Stimulated activated CD8-positive, alpha-beta memory T cell treated with anti-CD3 and anti-CD28 coated beads, Interleukin-2, amount 100 ng/mL, for 48 hours (primary cell): Measurements from ENCODE around the gene BICC1.

ENCODE experiments used
- DNase-seq, 2 donors: peaks; one replicate each; pipeline ENCODE4 v3.0.0-alpha.2; 2020; ENCODE audit warnings: low read depth in 2 of 2

Gene BICC1, protein sequence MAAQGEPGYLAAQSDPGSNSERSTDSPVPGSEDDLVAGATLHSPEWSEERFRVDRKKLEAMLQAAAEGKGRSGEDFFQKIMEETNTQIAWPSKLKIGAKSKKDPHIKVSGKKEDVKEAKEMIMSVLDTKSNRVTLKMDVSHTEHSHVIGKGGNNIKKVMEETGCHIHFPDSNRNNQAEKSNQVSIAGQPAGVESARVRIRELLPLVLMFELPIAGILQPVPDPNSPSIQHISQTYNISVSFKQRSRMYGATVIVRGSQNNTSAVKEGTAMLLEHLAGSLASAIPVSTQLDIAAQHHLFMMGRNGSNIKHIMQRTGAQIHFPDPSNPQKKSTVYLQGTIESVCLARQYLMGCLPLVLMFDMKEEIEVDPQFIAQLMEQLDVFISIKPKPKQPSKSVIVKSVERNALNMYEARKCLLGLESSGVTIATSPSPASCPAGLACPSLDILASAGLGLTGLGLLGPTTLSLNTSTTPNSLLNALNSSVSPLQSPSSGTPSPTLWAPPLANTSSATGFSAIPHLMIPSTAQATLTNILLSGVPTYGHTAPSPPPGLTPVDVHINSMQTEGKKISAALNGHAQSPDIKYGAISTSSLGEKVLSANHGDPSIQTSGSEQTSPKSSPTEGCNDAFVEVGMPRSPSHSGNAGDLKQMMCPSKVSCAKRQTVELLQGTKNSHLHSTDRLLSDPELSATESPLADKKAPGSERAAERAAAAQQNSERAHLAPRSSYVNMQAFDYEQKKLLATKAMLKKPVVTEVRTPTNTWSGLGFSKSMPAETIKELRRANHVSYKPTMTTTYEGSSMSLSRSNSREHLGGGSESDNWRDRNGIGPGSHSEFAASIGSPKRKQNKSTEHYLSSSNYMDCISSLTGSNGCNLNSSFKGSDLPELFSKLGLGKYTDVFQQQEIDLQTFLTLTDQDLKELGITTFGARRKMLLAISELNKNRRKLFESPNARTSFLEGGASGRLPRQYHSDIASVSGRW

DNA sequence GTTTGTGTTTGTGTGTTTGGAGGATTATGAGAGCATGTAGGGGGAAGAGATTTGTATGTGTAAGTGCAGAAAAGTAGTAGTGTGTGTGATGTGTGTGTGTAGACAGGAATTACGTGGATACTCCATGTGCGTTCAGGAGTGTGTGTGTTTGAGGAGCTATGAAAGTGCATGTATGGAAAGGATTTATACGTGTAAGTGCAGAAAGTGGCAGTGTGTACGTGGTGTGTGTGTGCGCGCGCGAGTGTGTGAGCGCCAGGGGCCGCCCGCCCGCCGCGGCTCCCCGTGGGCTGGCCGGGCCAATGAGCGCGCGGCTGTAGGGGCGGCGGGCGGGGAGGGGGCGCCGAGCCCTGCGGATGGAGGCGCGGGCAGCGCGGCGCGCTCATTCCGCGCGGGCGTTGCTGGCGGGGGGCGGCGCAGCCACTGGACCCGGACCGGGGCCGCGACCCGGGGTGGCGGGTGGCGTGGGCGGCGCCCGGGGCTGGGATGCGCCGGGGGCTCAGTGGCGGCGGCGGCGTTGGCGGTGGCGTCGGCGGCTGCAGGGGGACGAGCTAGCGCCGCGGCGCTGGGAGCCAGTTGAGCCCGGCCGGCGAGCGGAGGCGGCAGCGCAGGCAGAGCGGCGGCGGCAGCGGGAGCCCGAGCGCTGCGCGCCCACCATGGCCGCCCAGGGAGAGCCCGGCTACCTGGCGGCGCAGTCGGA is at the start of gene BICC1:
Gene BICC1, plus strand, starts transcription at position 382 of the 697 bp plus-strand sequence. Its CDS starts 272 bp downstream, at position 654.
- no peak for DNase-seq

DNA sequence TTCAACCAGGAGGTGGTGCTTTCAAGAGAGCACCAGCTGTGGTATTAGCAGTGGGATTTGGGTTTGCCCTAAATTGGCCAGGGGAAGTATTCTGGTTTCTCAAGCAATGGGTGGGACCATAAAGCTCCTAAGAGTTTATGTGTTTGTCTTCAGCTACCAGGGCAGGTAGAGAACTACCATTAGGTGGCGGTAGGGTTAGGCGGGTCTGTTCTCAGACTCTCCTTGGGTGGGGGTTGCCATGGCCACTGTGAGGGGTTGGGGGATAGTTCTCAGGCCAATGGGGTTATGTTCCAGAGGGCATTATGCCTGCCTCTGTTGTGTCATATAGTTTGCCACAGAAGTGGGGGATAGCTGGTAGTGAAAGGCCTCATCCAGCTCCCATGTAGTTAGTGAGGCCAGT is 47.7 kb upstream of the BICC1 start:
- DNase-seq: no peak

DNA sequence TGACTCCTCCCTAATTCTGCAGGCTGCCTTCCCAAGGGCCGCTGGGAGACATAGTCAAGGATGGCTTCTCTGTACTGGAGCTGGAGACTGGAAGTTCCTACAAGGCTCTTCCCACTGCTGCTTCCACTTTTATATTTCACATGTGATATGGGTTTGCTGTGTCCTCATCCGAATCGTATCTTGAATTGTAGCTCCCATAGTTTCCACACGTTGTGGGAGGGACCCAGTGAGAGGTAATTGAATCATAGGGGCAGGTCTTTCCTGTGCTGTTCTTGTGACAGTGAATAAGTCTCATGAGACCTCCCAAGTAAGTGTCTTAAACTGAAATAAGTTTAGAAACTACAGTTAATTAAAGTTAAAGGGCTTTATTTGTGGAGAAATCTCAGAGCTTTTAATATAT is 47.0 kb upstream of the BICC1 start:
- no peak for DNase-seq

DNA sequence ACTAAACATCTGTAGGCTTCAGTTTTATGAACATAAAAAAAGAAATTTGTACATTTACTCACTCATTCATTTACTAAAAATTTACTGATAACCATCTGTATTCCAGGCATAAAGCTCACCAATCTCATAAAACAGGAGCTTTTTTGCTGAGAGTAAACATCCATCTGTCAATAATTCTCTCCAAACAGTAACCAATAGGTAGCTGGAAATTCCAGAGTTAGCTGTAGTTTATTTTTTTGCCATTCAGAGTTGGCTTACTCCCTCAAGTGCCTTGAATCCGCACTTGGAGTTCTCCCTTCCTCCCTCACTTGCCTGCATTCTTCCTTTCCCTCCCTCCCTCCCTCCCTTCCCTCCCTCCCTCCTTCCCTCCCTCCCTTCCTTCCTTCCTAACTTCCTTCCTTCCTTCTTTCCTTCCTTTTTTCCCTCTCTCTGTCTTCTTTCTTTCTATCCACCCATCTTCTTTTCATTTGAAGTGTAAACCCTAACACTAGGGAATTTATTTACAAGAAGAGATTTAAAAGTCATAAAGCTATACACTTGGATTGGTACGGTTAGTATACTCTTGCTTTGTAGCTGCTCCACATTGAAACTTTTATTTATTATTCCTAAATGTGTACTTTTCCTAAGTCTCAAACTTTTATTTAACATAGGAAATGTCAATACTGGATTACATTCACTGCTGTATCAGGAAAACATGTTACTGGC is 44.6 kb upstream of the BICC1 start:
- no peak for DNase-seq

DNA sequence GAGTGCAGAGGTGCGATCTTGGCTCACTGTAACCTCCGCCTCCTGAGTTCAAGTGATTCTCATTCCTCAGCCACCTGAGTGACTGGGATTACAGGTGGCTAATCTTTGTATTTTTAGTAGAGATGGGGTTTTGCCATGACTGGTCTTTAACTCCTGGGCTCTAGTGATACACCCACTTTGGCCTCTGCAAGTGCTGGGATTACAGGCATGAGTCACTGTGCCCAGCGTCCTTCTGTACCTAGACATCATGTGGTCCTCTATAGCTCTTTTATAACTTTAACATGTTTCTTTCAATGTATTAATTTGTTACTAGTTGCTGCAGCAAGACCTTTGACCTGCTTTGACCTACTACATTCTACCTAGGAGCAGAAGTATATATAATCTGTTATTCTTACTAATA is 38.7 kb upstream of the BICC1 start:
- DNase-seq: no peak

DNA sequence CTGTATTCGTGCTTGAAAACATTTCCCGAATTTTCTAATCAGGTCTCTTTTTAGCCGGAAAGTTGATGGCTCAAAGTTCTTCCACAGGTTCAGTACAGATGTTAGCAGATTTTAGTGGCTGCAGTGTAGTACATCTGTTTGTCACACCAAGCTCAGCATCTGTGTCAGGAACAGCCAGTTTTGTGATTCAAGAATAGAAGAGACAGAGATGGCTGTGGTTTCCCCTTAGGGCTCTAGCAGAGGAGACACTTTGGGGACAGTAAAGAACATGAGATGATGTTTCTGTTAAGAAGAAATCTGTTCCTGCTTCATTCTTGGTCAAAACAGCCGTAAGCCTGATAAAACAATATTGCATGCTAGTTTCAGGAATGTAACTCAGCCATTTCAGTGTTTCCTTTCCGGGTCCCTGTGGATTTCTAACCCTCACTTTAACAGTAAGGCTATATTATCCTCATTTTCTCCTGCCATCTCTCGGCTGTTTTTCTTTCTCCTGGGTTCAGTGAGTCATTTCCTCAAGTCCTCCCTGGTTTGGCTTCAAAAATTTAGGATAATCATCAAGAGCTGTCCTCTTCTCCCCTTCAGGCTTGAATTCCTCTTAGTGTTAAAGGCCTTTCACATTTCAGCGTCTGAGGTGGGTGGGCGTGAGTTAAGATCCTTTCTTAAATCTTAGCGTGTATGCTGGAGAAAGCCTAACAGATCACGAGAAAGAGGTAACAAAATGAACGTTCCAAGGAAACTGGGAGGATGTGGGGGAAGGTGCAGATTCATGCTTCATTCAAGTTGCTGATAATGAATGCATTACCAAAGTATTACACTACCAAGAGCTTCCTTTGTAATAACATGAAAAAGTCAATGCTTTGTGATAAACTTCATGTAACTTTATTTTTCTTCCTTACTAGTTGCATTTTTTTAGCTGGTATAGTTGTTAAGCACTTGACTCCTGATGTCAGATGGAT is 37.1 kb upstream of the BICC1 start:
- DNase-seq: no peak

DNA sequence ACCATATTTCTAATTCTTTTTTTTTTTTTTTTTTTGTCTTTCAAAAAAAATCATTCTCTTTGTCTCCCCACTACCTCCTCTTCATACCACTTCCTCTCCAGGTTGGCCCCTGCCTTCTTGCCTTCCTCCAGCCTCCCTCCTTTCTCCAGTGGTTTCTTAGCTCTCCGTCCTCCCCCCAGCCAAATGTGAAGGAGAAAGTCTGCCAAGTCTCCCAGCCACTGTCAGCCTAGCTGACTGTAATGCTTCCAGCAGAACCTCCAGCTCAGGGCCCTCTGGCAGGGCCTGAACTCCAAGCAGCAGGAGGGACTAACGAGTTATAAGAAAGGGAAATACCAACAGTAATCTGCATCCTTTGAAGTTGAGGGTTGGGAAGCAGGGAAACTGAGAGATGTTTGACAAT is 35.5 kb upstream of the BICC1 start:
- DNase-seq: no peak

DNA sequence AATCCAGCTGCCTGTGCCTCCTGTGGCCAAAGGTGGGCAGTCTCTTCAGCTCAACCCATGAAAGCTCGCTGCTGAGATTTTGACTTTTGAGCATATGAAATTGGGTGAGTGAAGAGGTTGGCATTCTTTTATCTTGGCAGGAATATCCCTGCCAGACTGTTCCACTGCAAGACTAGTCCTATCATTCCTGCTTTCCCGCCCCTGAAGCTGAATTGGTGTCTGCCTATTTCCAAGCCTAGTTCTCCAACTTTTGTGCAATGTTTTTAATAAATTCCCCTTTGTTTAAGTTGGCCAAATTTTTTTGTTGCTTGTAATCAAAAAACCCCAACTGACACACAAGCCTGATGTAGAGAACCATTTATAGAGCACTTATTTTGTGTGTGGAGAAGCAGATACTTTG is 34.8 kb upstream of the BICC1 start:
- DNase-seq: no peak

DNA sequence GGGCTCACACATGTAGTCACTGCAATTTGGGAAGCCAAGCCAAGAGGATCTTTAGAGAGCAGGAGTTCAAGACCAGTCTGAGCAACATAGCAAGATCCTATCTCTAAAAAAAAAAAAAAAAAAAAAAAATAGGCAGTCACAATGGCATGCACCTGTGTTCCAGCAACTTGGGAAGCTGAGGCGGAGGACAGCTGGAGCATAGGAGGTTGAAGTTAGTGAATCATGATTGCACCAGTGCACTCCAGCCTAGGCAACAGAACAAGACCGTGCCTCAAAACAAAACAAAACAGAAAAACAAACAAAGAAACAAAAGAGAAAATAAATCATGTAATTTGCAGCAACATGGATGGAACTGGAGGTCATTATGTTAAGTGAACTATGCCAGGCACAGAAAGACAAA is 33.6 kb upstream of the BICC1 start:
- no peak for DNase-seq

DNA sequence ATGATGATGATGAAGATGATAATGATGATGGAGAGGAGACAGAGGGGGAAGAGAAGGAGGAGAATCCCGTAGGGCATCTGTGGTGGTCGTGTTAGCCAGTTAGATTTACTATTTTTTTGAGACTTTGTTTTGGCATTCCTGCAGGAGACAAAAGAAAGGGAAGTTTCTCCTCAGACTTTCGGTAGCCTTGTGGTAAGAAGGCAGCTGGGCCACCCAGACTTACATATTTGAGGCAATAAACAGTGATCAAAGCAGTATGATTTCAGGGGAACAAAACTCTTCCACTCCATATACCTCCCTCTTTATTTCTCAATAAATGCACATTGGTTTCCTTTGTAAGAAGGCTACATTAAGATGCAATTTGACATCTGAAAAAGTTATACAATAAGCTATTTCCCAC is 32.4 kb upstream of the BICC1 start:
- no peak for DNase-seq

DNA sequence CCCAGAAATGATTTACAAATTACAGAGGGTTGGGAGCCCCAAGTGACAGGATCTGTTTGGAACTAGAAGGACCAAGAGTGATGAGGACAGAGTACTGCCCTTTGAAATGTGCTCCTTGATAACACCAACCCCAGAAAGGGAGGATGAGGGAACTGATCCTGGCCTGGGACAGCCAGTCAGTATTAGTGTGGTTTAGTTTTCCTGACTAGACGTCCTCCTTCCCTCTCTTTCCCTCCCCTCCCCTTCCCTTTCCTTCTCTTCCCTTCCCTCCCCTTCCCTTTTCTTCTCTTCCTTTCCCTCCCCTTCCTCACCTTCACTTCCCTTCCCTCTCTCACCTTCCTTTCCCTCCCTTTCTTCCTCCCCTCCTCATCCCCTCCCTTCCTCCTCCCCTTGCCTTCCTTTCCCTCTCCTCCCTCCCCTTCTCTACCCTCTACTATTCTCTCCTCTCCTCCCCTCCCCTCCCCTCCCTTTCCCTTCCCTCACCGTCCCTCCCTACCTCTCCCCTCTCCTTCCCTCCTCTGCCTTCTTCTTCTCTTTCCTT is 31.0 kb upstream of the BICC1 start:
- no peak for DNase-seq

DNA sequence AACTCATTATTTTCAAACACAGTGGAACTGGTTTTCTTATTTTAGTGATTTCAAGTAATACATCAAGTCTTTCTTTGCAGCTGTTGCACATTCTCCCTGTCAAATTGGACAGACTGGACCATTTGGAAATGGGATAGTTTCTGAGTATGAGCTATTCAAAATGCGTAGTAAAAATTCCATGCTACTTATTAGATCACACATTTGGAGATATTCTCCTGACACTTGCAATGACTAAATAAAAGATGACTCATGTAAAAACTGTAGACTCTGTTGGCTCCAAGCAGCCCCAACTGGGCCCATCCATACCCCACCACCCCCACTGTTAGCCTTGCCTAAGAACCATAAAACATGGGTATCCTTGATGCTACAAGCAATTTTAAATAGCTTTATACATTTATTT is 25.9 kb upstream of the BICC1 start:
- DNase-seq: no peak

DNA sequence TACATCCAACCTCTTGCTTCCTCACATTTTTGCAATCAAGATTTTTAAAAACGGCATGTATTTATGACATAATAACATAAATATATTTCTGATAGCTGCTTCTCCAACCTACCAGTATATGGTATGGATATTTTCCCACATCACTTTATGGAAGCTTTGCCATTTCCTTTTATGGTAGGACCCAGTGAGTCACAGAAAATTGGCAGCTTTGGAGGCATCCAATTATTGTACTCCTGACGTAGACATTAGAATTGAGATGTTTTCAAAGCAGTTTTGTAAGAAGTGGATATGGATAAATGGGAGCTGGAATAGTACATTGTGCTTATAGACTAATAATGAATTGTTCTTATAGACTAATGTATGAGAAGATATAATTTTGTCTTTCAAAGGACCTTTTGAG is 23.8 kb upstream of the BICC1 start:
- DNase-seq: no peak

DNA sequence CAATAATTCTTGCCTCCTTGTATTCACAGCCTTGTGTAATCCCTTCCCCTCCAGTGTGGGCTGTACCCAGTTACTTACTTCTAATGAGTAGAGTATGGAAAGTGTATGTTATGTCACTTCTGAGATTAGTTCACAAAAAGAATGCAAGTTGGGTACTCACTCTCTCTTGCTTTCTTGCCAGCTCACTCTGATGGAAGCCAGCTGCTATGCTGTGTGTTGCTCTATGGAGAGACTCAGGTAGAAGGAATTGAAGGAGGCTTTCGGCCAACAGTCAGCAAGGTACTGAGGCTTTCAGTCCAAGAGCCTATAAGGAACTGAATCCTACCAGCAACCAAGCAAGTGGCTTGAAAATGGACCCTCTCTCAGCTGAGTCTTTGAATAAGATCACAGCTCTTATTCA is 9.7 kb upstream of the BICC1 start:
- no peak for DNase-seq

DNA sequence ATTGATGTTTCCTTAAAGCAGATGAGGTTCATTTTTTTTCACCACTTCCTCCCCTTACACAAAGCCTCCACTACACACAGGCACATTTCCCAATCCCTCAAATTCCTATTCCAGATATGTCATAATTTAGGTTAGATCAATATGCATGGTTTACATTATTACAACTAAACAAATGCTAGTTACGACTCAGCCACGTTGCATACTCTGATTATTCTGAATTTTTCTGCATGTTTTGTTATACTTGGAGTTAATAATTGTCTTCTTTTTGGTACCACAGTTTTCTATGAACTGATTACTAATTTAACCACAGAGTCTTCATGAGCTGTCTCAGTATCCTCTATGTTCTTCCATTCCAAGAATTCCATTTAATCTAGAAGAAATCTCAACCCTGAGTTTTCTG is 4.4 kb upstream of the BICC1 start:
- no peak for DNase-seq

DNA sequence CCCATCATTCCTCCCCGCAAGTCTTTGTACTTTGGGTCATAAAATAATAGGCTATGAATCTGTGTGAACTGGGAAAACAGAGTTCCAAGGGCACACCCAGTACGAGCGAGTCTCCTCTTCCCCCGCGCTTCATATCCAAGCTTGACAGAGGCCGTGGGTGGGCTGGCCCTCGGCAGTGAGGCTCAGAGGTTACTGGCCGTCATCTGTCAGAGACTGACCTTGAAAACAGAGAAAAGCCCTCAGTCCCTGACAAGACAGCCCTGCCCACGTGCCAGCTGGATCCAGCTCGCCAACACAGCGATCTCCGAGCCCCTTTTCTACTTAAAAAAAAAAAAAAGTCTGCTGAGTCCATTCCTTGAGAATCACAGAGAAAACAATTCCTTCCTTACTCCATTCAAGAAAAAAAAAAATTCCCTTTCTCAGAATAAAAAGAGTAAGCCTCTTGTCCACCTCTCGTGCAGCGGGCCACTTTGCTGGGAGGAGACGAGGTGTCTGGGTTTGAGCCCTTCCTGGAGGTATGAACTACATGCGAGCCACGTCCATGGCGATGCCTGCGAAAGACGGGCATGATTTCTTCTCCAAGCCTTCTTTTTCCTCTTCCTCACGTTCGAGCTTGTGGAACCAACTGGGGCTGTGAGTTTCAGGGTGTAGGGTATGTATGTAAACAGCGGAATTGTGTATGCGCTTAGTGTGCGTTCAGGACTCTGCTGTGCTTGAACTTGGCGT is 744 bp upstream of the BICC1 start:
- no peak for DNase-seq

DNA sequence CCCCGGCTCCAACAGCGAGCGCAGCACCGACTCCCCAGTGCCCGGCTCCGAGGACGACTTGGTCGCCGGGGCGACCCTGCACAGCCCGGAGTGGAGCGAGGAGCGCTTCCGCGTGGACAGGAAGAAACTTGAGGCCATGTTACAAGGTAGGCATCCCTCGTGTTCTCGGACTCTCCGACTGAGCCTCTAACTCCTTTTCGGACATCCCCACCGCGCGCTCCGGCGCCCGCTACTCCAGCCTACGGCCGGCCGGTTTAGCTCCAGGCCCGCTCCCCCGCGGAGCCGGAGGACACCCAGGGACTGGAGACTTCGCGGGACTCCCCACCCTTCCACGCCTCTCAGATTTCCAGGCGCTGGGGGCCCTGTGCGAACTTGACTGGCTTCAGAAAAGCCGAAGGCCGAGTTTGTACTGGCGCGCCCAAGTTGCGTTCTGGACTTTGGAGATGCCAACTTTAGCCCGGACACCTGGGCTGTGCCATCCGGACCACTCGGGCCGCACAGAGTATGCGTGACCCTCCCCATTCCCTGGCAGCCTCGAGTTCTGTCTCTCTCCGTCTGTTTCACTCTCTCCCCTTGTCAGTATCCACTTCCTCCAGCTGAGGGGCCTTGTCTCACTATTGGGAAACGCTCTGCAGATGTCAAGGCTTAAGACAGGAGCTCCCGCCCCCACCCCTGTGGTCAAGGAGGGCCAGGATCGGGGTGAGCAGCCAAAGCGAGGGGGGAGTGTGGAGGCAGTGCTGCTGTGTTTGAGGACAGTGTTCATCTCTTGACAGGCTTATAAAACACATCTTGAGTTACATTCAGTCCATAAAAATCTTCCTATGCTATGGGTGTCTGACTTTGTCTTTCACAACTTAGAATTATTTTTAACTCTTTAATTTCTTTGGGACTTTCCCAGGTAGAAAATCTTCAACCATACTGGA is 777 bp downstream of the BICC1 start:
- DNase-seq: no peak

DNA sequence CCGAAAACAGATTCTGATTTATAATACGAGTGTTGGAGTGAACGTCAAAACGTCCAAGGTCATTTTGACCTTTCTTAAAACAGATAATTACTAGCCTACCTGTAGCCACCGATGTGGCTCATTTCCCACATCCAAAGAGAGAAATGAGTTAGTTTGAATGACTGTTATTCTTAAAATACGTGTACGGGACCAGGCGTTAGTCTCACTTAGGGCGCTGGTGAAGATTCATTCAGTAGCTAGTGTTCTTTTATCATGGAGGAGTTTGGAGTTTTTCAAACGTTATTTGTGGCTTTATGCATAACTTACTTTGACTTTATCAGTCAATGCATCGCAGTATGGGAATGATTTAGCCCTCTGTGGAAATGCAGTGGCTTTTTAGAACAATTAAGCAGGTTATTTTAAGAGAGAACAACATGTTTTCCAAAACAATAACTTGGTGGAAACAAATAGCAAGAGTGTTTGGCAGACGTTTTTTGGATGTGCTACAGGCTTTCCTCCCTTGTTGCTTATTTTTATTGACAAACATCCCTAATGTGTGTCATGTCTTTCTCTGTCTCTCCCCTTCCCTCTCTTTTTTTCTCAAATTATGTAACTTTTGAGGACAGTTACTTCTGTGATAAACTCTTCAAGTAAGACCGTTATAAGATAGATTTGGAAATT is 1.6 kb downstream of the BICC1 start:
- no peak for DNase-seq
